GM18907 (cell line): ENCODE results near the gene DHDDS.
"Not testable (repeated sequence)": the region's sequence is repeated elsewhere in the genome, so short reads cannot be mapped to it uniquely, and the experiment has no call there.

Source experiments
- ATAC-seq: cut with Tn5 transposase; IDR thresholded peaks from one replicate; pipeline ENCODE4 v1.9.1; 2021; ENCODE audit warnings: mild to moderate bottlenecking, moderate library complexity; ENCODE audit not compliant: unreplicated experiment

Gene DHDDS

DNA sequence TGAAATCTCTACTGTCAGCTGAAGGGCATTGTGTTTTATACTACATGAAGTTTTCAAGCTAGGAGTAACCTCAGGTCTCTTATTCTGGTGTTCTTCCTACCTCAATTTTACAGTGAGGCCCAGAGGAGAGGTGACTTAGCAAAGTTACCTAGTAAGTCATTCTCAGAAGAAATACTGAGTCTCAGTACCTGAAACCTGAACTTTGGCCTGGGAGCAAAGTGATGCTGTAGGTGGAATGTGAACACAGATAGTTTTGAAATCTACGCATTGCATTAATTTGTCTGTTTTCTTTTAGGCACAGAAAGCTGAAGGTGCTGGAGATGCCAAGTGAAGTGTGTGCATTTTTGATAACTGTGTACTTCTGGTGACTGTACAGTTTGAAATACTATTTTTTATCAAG, 42.7 kb downstream of the DHDDS start:
- ATAC-seq = no peak

DNA sequence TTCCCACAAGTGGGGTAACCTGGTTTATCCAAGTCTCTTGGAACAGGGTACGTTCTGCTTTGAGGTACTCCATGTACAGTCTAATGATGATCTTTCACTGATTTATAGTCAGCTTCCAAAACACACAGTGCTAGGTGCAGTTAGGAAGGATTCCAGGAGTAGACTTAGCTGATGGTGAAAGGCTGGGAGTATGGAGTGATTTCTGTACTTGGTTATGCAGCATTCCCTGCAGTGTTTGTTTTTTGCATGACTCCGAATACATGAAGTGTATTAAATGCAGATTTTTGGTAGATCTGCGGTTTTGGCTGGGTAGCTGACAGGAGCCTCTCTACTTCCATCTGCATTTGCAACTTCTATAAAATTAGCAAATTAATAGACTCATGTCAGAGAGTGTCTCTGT, 43.9 kb downstream of the DHDDS start:
- ATAC-seq = no peak

DNA sequence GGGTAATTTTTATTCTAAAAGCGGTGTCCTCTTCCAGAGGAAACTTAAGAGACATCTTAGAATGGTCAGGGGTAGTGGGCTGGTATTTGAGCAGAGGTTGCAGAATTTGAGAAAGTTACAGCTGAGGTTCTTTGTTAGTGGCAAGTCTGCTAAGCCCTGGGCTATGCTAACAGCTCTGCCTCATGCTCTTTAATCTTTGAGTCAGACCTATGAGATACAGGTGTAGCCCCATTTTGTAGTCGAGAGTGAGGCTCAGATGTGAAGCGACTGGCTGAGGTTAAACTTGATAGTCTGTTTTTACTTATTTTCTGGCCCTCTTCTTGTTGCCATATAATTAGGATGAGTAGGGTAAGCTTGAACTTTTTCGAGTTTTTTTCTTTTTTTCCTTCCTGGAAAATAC, 44.8 kb downstream of the DHDDS start:
- ATAC-seq = no peak

DNA sequence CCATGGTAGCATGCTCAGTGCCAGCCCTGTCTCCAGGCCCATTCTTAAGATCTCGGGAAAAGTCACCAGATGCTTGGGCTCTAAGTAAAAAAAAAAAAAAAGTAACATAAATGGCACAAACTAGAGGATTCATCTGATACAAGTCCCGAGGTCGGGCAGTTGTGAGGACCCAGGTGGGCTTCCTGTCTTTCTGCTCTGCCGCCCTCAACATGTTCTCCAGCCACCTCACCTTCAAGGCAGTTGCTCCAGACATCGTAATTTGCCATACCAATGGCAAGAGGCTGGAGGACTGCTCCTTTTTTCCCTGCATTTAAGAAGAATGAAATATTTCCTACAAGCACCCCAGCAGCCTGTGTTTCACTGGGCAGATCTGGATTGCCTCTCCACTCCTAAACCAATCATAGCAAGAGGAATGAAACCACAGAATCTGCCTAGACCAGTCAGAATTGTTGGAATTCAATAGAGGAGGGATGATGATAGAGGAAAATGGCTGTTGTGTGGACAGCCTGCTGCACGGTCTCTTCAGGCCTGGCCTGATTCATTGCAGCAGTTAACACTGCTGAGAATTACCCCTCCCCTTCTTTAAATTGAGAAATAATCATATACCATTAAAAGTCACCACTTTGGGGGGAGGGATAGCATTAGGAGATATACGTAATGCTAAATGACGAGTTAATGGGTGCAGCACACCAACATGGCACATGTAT, 45.5 kb downstream of the DHDDS start:
- ATAC-seq = no peak

DNA sequence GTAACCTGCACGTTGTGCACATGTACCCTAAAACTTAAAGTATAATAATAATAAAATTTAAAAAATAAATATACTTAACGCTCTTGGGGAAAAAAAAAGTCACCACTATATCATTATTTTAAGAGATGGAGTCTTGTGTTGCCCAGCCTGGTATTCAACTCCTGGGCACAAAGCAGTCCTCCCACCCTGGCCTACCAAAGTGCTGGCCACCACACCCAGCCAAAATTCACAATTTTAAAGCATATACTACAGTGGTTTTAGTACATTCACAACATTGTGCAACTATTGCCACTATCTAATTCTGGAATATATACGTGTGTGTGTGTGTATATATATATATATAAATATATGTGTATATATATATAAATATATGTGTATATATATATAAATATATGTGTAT, 46.0 kb downstream of the DHDDS start:
- no peak for ATAC-seq

DNA sequence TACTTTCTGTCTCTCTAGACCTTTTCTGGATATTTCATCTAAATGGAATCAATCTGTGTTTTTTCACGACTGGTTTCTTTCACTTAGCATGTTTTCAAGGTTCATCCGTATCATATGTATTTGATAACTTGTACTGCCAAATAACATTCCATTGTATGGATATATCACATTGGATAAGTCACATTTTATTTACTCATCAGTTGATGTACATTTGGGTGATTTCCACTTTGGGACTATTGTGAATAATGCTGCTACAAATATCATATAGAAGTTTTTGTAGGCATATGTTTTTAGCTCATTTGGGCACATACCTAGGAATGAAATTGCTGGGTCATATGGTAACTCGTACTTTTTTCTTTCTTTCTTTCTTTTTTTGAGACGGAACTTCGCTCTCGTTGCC, 46.9 kb downstream of the DHDDS start:
- ATAC-seq = no peak

DNA sequence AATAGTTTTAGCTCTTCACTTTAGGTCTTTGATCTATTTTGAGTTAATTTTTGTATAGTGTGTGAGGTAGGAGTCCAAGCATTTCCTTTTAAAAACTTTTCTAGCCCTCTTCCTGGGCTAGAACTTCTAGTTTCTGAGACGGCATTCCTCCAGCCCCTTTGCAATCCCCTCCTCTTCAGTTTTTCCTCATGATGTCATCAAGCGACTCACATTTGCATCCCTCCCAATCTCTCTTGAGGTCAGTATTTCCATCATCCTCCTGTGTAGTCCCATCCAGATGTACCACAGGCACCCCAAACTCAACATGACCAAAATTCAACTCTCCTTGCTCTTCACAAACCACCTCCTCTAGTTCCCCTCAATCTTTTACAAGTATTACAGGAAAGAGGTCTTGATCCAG, 50.8 kb downstream of the DHDDS start:
- no peak for ATAC-seq

DNA sequence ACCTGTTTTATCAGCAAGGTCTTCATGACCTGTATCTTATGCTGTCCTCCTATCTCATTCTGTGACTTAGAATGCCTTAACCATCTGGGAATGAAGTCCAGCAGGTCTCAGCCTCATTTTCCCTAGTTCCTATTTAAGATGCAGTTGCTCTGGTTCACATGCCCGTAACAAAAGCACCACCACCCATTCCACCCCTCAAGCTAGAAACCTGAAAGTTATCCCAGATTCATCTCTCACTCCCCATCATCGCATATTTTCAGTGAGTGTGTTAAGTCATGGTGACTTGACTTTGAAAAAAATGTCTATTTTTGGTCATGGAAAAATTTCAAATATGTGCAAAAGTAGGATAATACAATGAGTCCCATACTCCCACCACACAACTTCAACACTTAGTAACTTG, 51.9 kb downstream of the DHDDS start:
- ATAC-seq = no peak

DNA sequence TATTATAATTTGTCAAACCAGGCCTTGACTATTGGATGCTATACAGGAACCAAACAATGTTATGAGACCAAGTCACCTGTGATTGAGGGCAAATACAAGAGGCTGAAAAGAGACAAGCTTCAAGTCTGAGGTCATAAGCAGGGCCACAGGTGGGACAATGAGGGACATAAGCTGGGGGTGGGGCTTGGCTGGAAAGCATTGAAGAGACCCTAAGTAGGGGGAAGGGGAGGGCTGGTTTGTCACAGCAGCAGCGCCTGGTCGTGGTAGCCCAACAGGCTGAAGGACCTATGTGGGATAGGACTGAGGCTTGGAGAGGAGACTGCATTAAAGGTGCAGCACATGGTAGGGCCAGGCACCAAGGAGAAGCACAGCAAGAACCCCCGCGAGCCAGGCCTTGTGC, 58.0 kb downstream of the DHDDS start:
- no peak for ATAC-seq

DNA sequence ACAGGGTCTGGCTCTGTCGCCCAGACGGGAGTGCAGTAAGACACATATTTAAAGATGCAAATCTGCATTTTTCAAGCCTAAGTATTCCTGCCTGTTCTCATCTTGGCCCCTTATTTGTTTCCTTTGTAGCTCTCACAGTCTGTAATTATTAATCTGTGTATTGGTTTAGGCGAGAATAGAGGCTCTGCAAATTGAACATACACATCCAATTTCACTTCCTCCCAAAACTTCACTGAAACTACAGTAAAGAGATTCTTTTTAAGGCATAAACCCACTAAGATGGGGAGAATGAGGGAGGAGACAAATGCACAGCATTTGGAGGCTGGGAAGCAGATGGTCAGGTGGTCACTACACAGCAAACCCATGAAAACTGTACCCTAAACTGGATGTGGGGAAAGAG, 61.1 kb downstream of the DHDDS start:
- no peak for ATAC-seq

DNA sequence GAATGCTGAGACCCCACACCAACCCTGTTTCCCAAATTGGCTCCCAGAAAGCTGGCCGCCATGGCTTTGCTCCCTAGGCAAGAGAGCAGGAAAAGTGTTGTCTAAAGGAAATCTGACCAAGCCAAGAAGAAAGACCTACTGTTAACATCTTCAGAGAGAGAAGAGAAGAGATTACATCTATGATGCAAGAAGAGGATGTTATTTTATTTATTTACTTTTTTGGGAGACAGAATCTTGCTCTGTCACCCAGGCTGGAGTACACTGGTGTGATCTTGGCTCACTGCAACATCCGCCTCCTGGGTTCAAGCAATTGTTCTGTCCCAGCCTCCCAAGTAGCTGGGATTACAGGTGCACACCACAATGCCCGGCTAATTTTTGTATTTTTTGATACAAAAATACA, 61.8 kb downstream of the DHDDS start:
- ATAC-seq = no peak

DNA sequence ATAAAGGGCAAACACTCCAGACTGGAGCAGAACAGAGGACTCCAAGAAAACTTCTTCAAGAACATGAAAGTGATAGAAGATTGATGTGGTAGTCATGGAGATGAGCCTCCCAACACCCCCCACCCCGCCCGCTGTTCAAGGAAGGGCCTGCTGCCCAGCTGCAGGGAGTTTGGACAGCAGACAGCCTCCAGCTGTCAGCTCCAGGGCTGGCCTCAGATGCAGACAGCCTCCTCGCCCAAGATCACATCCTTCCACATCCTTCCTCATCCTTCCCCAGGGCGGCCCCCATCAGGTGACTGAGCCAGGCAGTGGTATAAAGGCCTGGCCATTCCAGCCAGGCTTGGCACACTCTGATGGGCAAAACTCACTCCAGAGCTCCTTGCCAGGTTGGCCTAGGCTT, 64.7 kb downstream of the DHDDS start:
- ATAC-seq = no peak

DNA sequence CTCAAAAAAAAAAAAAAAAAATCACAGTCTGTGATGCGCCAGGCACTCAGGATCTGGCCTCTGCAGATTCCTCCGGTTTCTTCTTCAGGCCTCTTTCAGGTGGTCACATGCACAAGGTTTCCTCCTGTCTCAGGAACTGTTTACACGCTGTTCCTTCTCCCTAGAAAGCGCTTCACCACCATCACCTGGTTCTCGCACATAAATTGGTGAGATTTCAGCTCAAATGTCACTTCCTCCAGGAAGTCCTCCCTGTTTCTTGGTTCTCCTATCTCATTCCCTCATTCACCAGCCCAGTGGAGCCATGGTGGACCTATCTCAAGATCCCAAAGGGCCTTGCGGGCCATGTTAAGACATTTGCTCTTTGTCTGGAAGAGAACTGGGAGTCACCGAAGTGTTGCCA, 66.8 kb downstream of the DHDDS start:
- ATAC-seq = no peak

DNA sequence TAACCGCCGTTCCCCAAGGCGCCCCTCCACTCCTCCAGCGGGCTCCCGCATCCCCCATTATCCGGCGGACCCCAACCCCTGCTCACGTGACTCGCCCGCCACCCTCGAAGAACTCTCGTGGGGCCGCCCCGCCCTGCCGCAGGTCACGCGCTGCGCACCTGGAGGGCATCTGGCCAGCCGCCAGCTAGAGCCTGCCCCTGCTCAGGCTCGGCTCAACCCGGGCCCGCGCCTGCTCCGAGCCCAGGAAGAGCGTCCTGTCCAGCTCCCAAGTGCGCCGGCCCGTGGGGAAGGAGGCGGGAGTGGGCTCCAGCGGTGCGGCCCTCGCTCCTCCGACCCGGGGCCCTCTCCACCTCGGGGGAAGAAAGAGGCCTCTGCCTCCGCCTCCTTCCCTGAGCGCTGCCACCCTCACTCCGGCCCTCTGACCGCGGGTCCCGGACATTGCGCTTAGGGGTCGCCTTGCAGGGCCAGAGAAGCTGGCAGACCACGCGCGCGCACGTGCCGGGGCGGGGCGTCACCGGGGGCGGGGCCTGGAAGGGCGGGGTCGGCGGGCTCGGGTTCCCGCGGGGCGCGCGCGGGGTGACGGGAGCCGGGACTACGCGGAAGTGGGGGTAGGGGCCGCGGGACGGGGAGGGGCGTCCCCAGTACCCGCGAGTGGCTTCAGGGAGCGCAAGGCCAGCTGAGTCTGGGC, 68.5 kb downstream of the DHDDS start:
- ATAC-seq = peak; percentile 61

DNA sequence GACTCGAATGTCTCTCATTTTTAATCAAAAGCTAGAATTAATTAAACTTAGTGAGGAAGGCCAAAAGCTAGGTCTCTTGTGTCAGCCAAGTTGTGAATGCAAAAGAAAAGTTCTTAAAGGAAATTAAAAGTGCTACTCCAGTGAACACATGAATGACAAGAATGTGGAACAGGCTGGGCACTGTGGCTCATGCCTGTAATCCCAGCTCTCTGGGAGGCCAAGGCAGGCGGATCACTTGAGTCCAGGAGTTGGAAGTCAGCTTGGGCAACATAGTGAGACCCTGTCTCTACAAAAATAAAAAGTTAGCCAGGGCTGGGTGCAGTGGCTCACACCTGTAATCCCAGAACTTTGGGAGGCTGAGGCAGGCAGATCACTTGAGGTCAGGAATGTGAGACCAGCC, 78.6 kb downstream of the DHDDS start:
- not testable (repeated sequence) for ATAC-seq

DNA sequence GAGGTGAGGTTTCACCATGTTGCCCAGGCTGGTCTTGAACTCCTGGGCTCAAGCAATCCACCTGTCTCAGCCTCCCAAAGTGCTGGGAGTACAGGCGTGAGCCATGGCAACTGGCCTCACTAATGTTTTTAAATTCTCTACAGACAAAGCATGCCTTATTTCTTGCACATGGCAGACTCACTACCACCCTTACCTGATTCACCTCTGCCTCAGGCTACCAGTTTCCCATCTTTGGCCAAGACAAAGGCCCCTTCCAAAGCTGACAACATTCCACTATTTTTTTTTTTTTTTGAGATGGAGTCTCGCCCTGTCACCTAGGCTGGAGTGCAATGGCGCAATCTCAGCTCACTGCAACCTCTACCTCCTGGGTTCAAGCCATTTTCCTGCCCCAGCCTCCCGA, 83.7 kb downstream of the DHDDS start:
- ATAC-seq = not testable (repeated sequence)

DNA sequence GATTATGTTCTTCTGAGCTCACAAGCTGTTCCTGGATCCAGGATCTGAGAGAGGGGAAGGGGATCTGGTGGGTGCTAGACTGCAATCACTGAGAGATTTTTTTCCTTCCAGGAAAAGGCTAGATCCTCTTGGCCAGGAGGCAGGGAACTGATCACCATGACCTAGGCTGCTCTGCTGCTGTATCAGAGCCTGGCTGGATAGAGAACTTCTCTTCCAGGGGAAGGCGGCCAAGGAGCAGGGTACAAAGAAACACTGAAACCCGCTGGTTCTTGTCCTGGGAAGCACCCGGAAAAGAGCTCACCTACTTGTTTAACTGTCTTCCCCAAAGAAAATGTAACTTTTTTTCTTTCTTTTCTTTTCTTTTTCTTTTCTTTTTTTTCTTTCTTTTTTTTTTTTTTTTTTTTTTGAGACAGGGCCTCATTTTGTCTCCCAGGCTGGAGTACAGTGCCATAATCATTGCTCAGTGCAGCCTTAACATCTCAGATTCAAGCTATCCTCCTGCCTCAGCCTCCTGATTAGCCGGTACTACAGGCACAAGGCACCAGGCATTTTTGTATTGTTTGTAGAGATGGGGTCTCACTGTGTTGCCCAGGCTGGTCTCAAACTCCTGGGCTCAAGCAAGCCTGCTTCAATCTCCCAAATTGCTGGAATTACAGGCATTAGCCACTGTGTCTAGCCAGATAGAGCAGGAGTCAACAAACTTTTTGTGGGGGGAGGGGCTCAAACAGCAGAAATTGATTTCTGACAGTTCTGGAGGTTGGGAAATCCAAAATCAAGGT, 85.1 kb downstream of the DHDDS start:
- ATAC-seq = no peak

DNA sequence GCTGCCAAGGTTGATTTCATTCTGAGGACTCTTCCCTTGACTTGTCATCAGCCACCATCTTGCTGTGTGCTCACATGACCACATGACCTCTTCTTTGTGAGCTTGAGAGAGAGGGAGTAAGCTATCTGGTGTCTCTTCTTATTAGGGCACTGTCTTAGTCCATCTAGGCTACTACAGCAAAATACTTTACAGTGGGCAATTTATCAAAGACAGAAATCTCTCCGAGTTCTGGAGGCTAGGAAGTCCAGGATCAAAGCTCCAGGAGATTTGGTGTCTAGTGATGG, 85.6 kb downstream of the DHDDS start:
- ATAC-seq = no peak

DNA sequence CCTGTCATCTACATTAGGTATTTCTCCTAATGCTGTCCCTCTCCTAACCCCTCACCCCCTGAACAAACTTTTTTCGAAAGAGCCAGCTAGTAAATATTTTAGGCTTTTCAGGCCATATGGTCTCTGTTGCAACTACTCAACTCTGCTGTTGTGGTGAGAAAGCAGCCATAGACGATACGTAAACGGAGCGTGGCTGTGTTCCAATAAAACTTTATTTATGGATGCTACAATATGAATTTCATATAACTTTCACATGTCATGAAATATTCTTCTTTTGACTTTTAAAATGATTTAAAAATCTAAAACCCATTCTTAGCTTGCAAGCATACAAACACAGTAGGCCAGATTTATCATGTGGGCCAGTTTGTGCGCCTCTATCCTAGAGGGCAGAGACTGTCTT, 86.2 kb downstream of the DHDDS start:
- no peak for ATAC-seq

DNA sequence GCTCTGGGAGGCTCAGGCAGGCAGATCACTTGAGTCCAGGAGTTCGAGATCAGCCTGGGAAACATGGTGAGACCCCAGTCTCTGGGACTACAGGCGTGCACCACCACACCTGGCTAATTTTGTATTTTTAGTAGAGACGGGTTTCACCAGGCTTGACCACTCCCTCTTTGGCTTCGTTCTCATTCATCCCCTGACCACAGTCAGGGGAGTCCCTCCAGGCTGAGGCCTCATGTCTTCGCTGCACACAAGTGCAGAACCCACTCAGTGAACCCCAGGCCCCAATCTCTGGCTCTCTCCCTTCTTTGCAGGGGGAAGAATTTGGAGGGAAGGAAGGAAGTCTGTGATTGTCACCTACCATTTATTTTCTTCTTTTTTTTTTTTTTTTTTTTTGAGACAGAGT, 88.2 kb downstream of the DHDDS start:
- ATAC-seq = no peak
